Natural killer cell (primary cell): ENCODE measurements around the gene PLCXD3. TPM values are rescaled to one million over a fixed set of nuclear protein-coding genes. Genes with fewer than 3 reads are reported as not detected.

Experiments
- ATAC-seq, 3 donors: fragments of 150-1000 bp in 2 of 3; fragments of 200-7000 bp in 1 of 3; cut with Tn5 transposase; 1 replicate in 1 of 3; 2 replicates in 2 of 3; pipeline ENCODE4 v1.10.0; 2021; ENCODE audit warnings: mild to moderate bottlenecking in 2 of 3, moderate library complexity in 2 of 3
- DNase-seq, 2 donors: peaks; one replicate each; pipeline versions ENCODE4 v3.0.0 to v3.0.0-alpha.2; 2013 to 2021; ENCODE audit warnings: mixed read lengths in 1 of 2
- H3K27ac ChIP-seq: one replicate; pipeline ENCODE4 v1.5.1; 2013; ENCODE audit warnings: mild to moderate bottlenecking, low read length
- H3K27me3 ChIP-seq: one replicate; pipeline ENCODE4 v1.6.1; 2013; ENCODE audit warnings: low read length; ENCODE audit not compliant: control insufficient read depth, insufficient read depth
- H3K36me3 ChIP-seq: one replicate; pipeline ENCODE4 v1.6.1; 2013; ENCODE audit warnings: low read length; ENCODE audit not compliant: control insufficient read depth, insufficient read depth
- H3K4me1 ChIP-seq: one replicate; pipeline ENCODE4 v1.6.1; 2013; ENCODE audit warnings: low read length; ENCODE audit not compliant: control insufficient read depth, insufficient read depth
- H3K4me3 ChIP-seq: one replicate; pipeline ENCODE4 v1.5.1; 2013; ENCODE audit warnings: low read length
- H3K9me3 ChIP-seq: one replicate; pipeline ENCODE4 v1.6.1; 2013; ENCODE audit warnings: low read length; ENCODE audit not compliant: control insufficient read depth, insufficient read depth
- H3K27ac Mint-ChIP-seq, 2 donors: one replicate each; pipeline ENCODE4 v1.8.0; 2022; ENCODE audit warnings: mild to moderate bottlenecking in 2 of 2, mixed read lengths in 2 of 2, moderate library complexity in 1 of 2
- H3K27me3 Mint-ChIP-seq, 2 donors: one replicate each; pipeline ENCODE4 v1.8.0; 2022; ENCODE audit warnings: low read depth in 2 of 2, mixed read lengths in 2 of 2
- H3K36me3 Mint-ChIP-seq: one replicate; pipeline ENCODE4 v1.8.0; 2022; ENCODE audit warnings: mixed read lengths
- H3K4me1 Mint-ChIP-seq, 2 donors: one replicate each; pipeline ENCODE4 v1.8.0; 2022; ENCODE audit warnings: mixed read lengths in 2 of 2
- H3K4me3 Mint-ChIP-seq: one replicate; pipeline ENCODE4 v1.8.0; 2022; ENCODE audit warnings: mild to moderate bottlenecking, moderate library complexity, mixed read lengths
- H3K9me3 Mint-ChIP-seq, 2 donors: one replicate each; pipeline ENCODE4 v1.8.0; 2022; ENCODE audit warnings: mixed read lengths in 2 of 2
- CTCF ChIP-seq: fragments of 200-600 bp; IDR thresholded peaks from one replicate; pipeline ENCODE4 v1.8.0; 2022; ENCODE audit warnings: antibody characterized with exemption
- WGBS: methylation state at CpG from one replicate; pipeline ENCODE4 v1.1.7; 2013; ENCODE audit warnings: missing lambda C conversion rate; ENCODE audit not compliant: insufficient coverage; 5-methylcytosine and 5-hydroxymethylcytosine counted together
- intact Hi-C: fragments of 100-400 bp; cut with micrococcal nuclease; formaldehyde crosslinking; loops from one replicate; pipeline ENCODE4 v1.14.2; 2022
- total RNA-seq, 4 donors: library from RNA; stranded (reverse); fragments of 120-200 nt in 1 of 4; gene quantifications; one replicate each; pipeline versions ENCODE4 v1.2.3 to v1.2.4, GENCODE V29; 2013 to 2022

PLCXD3 gene
- total RNA-seq, 3 donors from 2014 or later (not counting 1 experiment from before 2014, with no cell fraction given), result not detected

GRCh38 chr5:41416336-41416735 is 94.1 kb downstream of the PLCXD3 start:
- no peak for ATAC-seq
- no peaks in the 10 kb centered on the region for H3K4me1 Mint-ChIP-seq
- no peaks in the 10 kb centered on the region for H3K4me1 ChIP-seq
- no peaks in the 10 kb centered on the region for H3K9me3 ChIP-seq
- no peaks in the 10 kb centered on the region for H3K36me3 Mint-ChIP-seq
- intact Hi-C loops, result no loop called here
- H3K4me3 ChIP-seq, result no peak overlapping the region
- H3K27ac ChIP-seq, result no peak overlapping the region
- WGBS, result 79% methylated on average over 1 of the region's 1 CpG
- H3K36me3 ChIP-seq, result no peaks in the 10 kb centered on the region
- no peaks in the 10 kb centered on the region for H3K27me3 Mint-ChIP-seq
- no peak for TF ChIP-seq CTCF
- DNase-seq, result no peak
- H3K27me3 ChIP-seq, result no peaks in the 10 kb centered on the region
- H3K9me3 Mint-ChIP-seq, result peaks cover 0 to 2% of the 10 kb centered on the region in 2 donors
- no peak overlapping the region for H3K27ac Mint-ChIP-seq
- no peak overlapping the region for H3K4me3 Mint-ChIP-seq

- ATAC-seq (no peak), DNase-seq (no peak)
- Mint-ChIP-seq H3K9me3 (peaks cover 0 to 2% of the 10 kb centered on the region in 2 donors), H3K27me3 (no peaks in the 10 kb centered on the region), H3K36me3 (no peaks in the 10 kb centered on the region), H3K4me3 (no peak overlapping the region), H3K27ac (no peak overlapping the region), H3K4me1 (no peaks in the 10 kb centered on the region)
- intact Hi-C loops, result no loop called here
- no peak for TF ChIP-seq CTCF
- no peak overlapping the region for H3K27ac ChIP-seq
- H3K4me3 ChIP-seq, result no peak overlapping the region
- no CpG with 5 or more reads among the region's 1 CpG for WGBS
- no peaks in the 10 kb centered on the region for H3K4me1 ChIP-seq
- H3K27me3 ChIP-seq, result no peaks in the 10 kb centered on the region
- no peaks in the 10 kb centered on the region for H3K36me3 ChIP-seq
- H3K9me3 ChIP-seq, result no peaks in the 10 kb centered on the region
Observed at GRCh38 chr5:41415242-41415641, 95.2 kb downstream of the PLCXD3 start.

GRCh38 chr5:41414598-41414997 is 95.8 kb downstream of the PLCXD3 start:
- Mint-ChIP-seq H3K27me3 (no peaks in the 10 kb centered on the region), H3K4me3 (no peak overlapping the region), H3K27ac (no peak overlapping the region), H3K4me1 (no peaks in the 10 kb centered on the region), H3K9me3 (peaks cover 0 to 2% of the 10 kb centered on the region in 2 donors), H3K36me3 (no peaks in the 10 kb centered on the region)
- WGBS, result 100% methylated on average over 1 of the region's 2 CpGs
- ATAC-seq (no peak), DNase-seq (no peak)
- Histone ChIP-seq H3K36me3 (no peaks in the 10 kb centered on the region), H3K9me3 (no peaks in the 10 kb centered on the region), H3K27me3 (no peaks in the 10 kb centered on the region), H3K4me3 (no peak overlapping the region), H3K27ac (no peak overlapping the region), H3K4me1 (no peaks in the 10 kb centered on the region)
- intact Hi-C loops, result no loop called here
- TF ChIP-seq CTCF, result no peak

- no peaks in the 10 kb centered on the region for H3K4me1 Mint-ChIP-seq
- no peaks in the 10 kb centered on the region for H3K36me3 Mint-ChIP-seq
- no peaks in the 10 kb centered on the region for H3K27me3 Mint-ChIP-seq
- peaks cover 2 to 6% of the 10 kb centered on the region in 2 donors for H3K9me3 Mint-ChIP-seq
- Histone ChIP-seq H3K9me3 (no peaks in the 10 kb centered on the region), H3K36me3 (no peaks in the 10 kb centered on the region), H3K4me3 (no peak overlapping the region), H3K27me3 (no peaks in the 10 kb centered on the region), H3K27ac (no peak overlapping the region), H3K4me1 (no peaks in the 10 kb centered on the region)
- no peak overlapping the region for H3K4me3 Mint-ChIP-seq
- WGBS, result 78% methylated on average over 1 of the region's 1 CpG
- no peak for ATAC-seq
- TF ChIP-seq CTCF, result no peak
- DNase-seq, result no peak
- H3K27ac Mint-ChIP-seq, result no peak overlapping the region
- intact Hi-C loops, result no loop called here
Observed at GRCh38 chr5:41413074-41413473, 97.3 kb downstream of the PLCXD3 start.
